SH-SY5Y (cell line): ENCODE measurements around the gene TP53I11.

ENCODE experiments used
- GATA2 ChIP-seq: IDR thresholded peaks from 2 replicates; pipeline ENCODE4 v1.6.1; 2011; ENCODE audit warnings: mild to moderate bottlenecking, low read depth, low read length
- GATA3 ChIP-seq: IDR thresholded peaks from 2 replicates; pipeline ENCODE4 v1.6.1; 2011; ENCODE audit warnings: low read depth, mild to moderate bottlenecking, low read length, moderate library complexity

GRCh38 chr11:44936951-44937543 is 13.6 kb downstream of the TP53I11 start:
- TF ChIP-seq GATA3 (no peak), GATA2 (no peak)
